Measurements from ENCODE around the gene PLPPR3.
"Not testable (repeated sequence)": the region's sequence is repeated elsewhere in the genome, so short reads cannot be mapped to it uniquely, and the experiment has no call there.

DNA sequence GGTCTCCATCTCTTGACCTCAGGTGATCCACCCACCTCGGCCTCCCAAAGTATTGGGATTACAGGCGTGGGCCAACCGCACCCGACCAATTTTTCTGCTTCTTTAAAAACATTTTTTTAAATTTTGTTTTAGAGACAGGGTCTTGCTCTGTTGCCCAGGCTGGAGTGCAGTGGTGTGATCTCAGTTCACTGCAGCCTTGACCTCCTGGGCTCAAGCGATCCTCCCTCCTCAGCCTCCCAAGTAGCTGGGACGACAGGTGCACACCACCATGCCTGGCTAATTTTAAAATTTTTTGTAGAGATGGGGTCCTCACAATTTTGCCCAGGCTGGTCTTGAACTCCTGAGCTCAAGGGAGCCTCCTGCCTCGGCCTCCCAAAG, 21.0 kb upstream of the PLPPR3 start:
- not testable (repeated sequence) for TF ChIP-seq CTCF (IDR thresholded peaks at IDR 0.05; ENCODE audit: insufficient read depth, low read length, poor library complexity, severe bottlenecking); EZH2phosphoT487 (conservative IDR thresholded peaks at IDR 0.05; ENCODE audit: low read length)

Data from SU-DHL-6 (cell line).